OCI-LY3 (cell line): ENCODE measurements around the gene SIK3.

Experiments
- H2AFZ ChIP-seq: fragments of 200-600, 300-600 bp; shearing (Covaris generic); 2 replicates; pipeline ENCODE4 v1.6.0; 2014; ENCODE audit warnings: antibody characterized with exemption, low read depth, low read length
- H3K27ac ChIP-seq: fragments of 200-600, 300-600 bp; sonication (generic); 2 replicates; pipeline ENCODE4 v1.5.1; 2014; ENCODE audit warnings: mild to moderate bottlenecking, low read length, moderate library complexity, mixed read lengths
- H3K27me3 ChIP-seq: fragments of 200-600, 300-600 bp; sonication (generic); 2 replicates; pipeline ENCODE4 v1.6.1; 2014; ENCODE audit warnings: low read depth, low read length, mixed read lengths
- H3K36me3 ChIP-seq: fragments of 200-600, 300-600 bp; sonication (generic); replicated peaks from 2 replicates; pipeline ENCODE3; 2014; ENCODE audit warnings: low read depth, low read length, mixed read lengths
- H3K4me1 ChIP-seq: fragments of 300-600, 200-600 bp; sonication (generic); 2 replicates; pipeline ENCODE4 v1.6.1; 2014; ENCODE audit warnings: low read length, mixed read lengths
- H3K4me2 ChIP-seq: fragments of 200-600, 300-600 bp; sonication (generic); 2 replicates; pipeline ENCODE4 v1.6.1; 2014; ENCODE audit warnings: low read length, mixed read lengths
- H3K4me3 ChIP-seq: fragments of 300-600, 200-600 bp; sonication (generic); 2 replicates; pipeline ENCODE4 v1.5.1; 2014; ENCODE audit warnings: antibody characterized with exemption, mild to moderate bottlenecking, low read length, moderate library complexity
- H3K79me2 ChIP-seq: fragments of 300-600, 200-600 bp; shearing (Covaris generic); 2 replicates; pipeline ENCODE4 v1.6.1; 2014; ENCODE audit warnings: mild to moderate bottlenecking, low read length, mixed read lengths
- H3K9ac ChIP-seq: fragments of 300-600, 200-600 bp; shearing (Covaris generic); 2 replicates; pipeline ENCODE4 v1.6.0; 2014; ENCODE audit warnings: mild to moderate bottlenecking, low read length, moderate library complexity
- H3K9me3 ChIP-seq: fragments of 200-600, 300-600 bp; shearing (Covaris generic); 2 replicates; pipeline ENCODE4 v1.6.1; 2014; ENCODE audit warnings: low read length, mixed read lengths; ENCODE audit not compliant: insufficient read depth
- H4K20me1 ChIP-seq: fragments of 200-600, 300-600 bp; sonication (generic); 2 replicates; pipeline ENCODE4 v1.6.1; 2016; ENCODE audit warnings: low read length, mixed read lengths; ENCODE audit not compliant: insufficient read depth
- EZH2phosphoT487 ChIP-seq: fragments of 200-600 bp; shearing (Covaris generic); IDR thresholded peaks from 2 replicates; pipeline ENCODE4 v1.6.1; 2018; ENCODE audit warnings: antibody characterized with exemption, mixed run types, low read depth
- TF ChIP-seq, protein P1 (sequence below): fragments of 200-600, 300-600 bp; sonication (generic); IDR thresholded peaks from 2 replicates; pipeline ENCODE4 v1.5.1; 2014; ENCODE audit warnings: antibody characterized with exemption, low read length, low read depth

The SIK3 gene

GRCh38 chr11:116939499-116939898, 158.7 kb downstream of the SIK3 start:
- peaks cover 2% of the 10 kb centered on the region for H3K36me3 ChIP-seq
- 0 out of 2 replicates have a peak, but pooled peaks cover 2% of the 10 kb centered on the region for H4K20me1 ChIP-seq
- H3K27me3 ChIP-seq: no peaks in the 10 kb centered on the region
- no peak overlapping the region for H3K4me2 ChIP-seq
- no peak overlapping the region for H3K4me3 ChIP-seq
- TF ChIP-seq EZH2phosphoT487: no peak
- TF ChIP-seq, protein P1, sequence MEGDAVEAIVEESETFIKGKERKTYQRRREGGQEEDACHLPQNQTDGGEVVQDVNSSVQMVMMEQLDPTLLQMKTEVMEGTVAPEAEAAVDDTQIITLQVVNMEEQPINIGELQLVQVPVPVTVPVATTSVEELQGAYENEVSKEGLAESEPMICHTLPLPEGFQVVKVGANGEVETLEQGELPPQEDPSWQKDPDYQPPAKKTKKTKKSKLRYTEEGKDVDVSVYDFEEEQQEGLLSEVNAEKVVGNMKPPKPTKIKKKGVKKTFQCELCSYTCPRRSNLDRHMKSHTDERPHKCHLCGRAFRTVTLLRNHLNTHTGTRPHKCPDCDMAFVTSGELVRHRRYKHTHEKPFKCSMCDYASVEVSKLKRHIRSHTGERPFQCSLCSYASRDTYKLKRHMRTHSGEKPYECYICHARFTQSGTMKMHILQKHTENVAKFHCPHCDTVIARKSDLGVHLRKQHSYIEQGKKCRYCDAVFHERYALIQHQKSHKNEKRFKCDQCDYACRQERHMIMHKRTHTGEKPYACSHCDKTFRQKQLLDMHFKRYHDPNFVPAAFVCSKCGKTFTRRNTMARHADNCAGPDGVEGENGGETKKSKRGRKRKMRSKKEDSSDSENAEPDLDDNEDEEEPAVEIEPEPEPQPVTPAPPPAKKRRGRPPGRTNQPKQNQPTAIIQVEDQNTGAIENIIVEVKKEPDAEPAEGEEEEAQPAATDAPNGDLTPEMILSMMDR: no peak
- H2AFZ ChIP-seq: no peak overlapping the region
- no peaks in the 10 kb centered on the region for H3K79me2 ChIP-seq
- H3K9ac ChIP-seq: no peak overlapping the region
- no peak overlapping the region for H3K27ac ChIP-seq
- H3K4me1 ChIP-seq: no peaks in the 10 kb centered on the region; the same call in 1 of the 2 replicates
- no peaks in the 10 kb centered on the region for H3K9me3 ChIP-seq

GRCh38 chr11:116938471-116939070, 159.7 kb downstream of the SIK3 start:
- no peak for TF ChIP-seq EZH2phosphoT487
- TF ChIP-seq, protein P1: no peak

GRCh38 chr11:116936754-116937446, 161.3 kb downstream of the SIK3 start:
- no peaks in the 10 kb centered on the region for H3K79me2 ChIP-seq
- peaks cover 4% of the 10 kb centered on the region for H3K36me3 ChIP-seq
- no peaks in the 10 kb centered on the region for H4K20me1 ChIP-seq
- H2AFZ ChIP-seq: no peak overlapping the region
- TF ChIP-seq, protein P1: no peak
- no peak for TF ChIP-seq EZH2phosphoT487
- H3K27me3 ChIP-seq: no peaks in the 10 kb centered on the region
- H3K9me3 ChIP-seq: no peaks in the 10 kb centered on the region
- H3K4me2 ChIP-seq: no peak overlapping the region
- no peak overlapping the region for H3K9ac ChIP-seq
- no peak overlapping the region for H3K27ac ChIP-seq
- no peaks in the 10 kb centered on the region; the same call in 1 of the 2 replicates for H3K4me1 ChIP-seq
- no peak overlapping the region for H3K4me3 ChIP-seq

More at GRCh38 chr11:116938471-116939070, 159.7 kb downstream of the SIK3 start:
- no peaks in the 10 kb centered on the region; the same call in 1 of the 2 replicates for H3K4me1 ChIP-seq
- H3K79me2 ChIP-seq: no peaks in the 10 kb centered on the region
- no peak overlapping the region for H2AFZ ChIP-seq
- 0 out of 2 replicates have a peak, but pooled peaks cover 2% of the 10 kb centered on the region for H4K20me1 ChIP-seq
- no peaks in the 10 kb centered on the region for H3K9me3 ChIP-seq
- H3K27ac ChIP-seq: no peak overlapping the region
- H3K4me3 ChIP-seq: no peak overlapping the region
- H3K4me2 ChIP-seq: no peak overlapping the region
- H3K9ac ChIP-seq: no peak overlapping the region
- peaks cover 4% of the 10 kb centered on the region for H3K36me3 ChIP-seq
- H3K27me3 ChIP-seq: no peaks in the 10 kb centered on the region

DNA sequence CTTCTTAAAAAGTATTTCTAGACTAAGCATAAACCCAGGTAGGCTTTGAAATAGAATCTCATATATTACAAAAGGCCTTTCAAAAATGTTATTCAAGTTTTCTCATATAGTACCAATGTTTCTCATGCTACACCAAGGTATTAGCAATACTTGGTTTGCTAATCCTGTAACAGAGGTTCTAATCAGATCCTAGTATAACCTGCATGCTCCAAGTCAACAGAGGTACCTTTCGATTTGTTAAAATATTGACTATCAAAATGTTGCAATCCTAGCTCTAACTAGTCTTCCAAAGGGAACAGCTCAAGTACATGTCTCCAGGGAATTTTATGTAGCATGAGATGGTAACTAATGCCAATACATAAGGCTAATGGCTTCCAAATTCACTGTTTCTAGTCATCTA, 162.7 kb downstream of the SIK3 start:
- no peaks in the 10 kb centered on the region for H3K79me2 ChIP-seq
- H2AFZ ChIP-seq: no peak overlapping the region
- no peak overlapping the region for H3K4me3 ChIP-seq
- H3K4me2 ChIP-seq: no peak overlapping the region
- no peaks in the 10 kb centered on the region for H3K9me3 ChIP-seq
- no peaks in the 10 kb centered on the region for H3K4me1 ChIP-seq
- TF ChIP-seq EZH2phosphoT487: no peak
- TF ChIP-seq, protein P1: no peak
- H3K27me3 ChIP-seq: no peaks in the 10 kb centered on the region
- peaks cover 2% of the 10 kb centered on the region; the same call in 1 of the 2 replicates for H4K20me1 ChIP-seq
- no peak overlapping the region for H3K27ac ChIP-seq
- H3K9ac ChIP-seq: no peak overlapping the region
- H3K36me3 ChIP-seq: peaks cover 4% of the 10 kb centered on the region
